HG02763 (cell line): Measurements from ENCODE around the gene SERBP1.
"Not testable (repeated sequence)": the region's sequence is repeated elsewhere in the genome, so short reads cannot be mapped to it uniquely, and the experiment has no call there.

ENCODE experiments used
- ATAC-seq: cut with Tn5 transposase; IDR thresholded peaks from one replicate; pipeline ENCODE4 v1.9.1; 2021; ENCODE audit warnings: mild to moderate bottlenecking, moderate library complexity; ENCODE audit not compliant: unreplicated experiment

Gene SERBP1

GRCh38 chr1:67408148-67408547 is 22.1 kb downstream of the SERBP1 start:
- no peak for ATAC-seq

- no peak for ATAC-seq
Measured at GRCh38 chr1:67407498-67407897, 22.7 kb downstream of the SERBP1 start.

GRCh38 chr1:67405473-67406245 is 24.5 kb downstream of the SERBP1 start:
- ATAC-seq = no peak

- ATAC-seq = no peak
Measured at GRCh38 chr1:67404212-67404620, 26.0 kb downstream of the SERBP1 start.

GRCh38 chr1:67401443-67401842 is 28.8 kb downstream of the SERBP1 start:
- no peak for ATAC-seq

GRCh38 chr1:67400029-67400786 is 30.0 kb downstream of the SERBP1 start:
- ATAC-seq = not testable (repeated sequence)

DNA sequence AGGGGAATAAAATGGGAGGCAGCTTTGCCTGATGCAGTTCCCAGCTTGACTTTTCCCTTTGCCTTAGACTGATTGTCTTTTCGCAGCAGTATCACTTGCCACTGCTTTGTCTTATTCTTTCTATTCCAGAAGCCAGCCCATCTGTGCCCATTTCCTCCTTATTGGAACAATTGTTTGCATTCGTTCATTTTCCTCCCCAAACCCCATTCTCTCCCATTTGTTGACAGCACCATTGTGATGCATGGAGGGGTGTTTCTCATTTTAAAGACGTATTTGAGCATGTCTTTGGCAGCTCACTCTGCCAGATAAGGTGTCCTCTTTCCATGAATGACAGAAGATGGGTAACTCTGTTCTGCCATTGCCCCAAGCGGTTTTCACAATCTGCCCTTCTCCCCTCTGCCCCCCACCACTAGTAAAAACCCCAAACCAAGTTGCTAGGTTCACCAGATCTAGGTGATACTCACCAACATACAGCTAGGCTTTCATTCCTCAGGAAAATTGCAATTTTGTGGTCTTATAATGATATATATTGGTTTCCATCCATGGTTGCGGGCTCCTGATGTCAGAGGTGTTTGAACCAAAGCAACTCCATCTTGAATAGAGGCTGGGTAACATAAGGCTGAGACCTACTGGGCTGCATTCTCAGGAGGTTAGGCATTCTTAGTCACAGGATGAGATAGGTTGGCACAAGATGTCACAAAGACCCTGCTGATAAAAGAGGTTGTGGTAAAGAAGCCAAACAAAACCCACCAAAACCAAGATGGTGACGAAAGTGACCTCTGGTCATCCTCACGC is 30.8 kb downstream of the SERBP1 start:
- no peak for ATAC-seq

- ATAC-seq = no peak
Measured at GRCh38 chr1:67394548-67394947, 35.7 kb downstream of the SERBP1 start.

- ATAC-seq = no peak
Measured at GRCh38 chr1:67393737-67394136, 36.5 kb downstream of the SERBP1 start.

DNA sequence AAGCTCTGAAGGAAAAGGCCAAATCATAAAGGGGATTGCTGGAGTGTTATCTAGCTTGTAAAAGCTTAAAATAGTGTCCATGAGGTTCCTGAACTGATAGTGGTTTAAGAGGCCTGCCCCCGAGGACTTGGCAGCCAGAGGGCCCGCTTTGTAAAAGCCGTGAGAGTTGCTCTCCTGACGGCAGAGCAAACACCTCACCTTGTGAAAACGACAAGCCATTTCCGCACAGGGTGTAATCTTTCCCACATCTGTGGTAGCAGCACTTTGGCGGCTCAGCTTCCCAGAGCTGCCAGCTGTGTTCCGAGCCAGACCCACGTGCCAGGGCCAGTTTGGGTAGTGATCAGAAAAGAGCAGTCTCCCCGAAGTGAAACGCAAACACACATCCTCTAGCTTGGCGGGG is 37.0 kb downstream of the SERBP1 start:
- no peak for ATAC-seq

GRCh38 chr1:67390041-67390887 is 39.9 kb downstream of the SERBP1 start:
- no peak for ATAC-seq

DNA sequence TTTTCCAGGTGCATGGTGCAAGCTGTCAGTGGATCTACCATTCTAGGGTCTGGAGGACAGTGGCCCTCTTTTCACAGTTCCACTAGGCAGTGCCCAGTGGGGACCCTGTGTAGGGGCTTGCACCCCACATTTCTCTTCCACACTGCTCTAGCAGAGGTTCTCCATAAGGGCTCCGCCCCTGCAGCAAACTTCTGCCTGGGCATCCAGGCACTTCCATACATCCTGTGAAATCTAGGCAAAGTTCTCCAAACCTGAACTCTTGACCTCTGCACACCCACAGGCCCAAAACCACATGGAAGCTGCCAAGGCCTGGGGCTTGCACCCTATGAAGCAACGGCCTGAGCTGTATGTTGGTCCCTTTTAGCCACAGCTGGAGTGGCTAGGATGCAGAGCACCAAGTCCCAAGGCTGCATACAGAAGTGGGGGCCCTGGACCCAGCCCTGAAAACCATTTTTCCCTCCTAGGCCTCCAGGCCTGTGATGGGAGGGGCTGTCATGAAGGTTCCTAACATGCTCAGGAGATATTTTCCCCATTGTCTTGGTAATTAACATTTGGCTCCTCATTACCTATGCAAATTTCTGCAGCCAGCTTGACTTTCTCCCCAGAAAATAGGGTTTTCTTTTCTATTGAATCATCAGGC is 46.1 kb downstream of the SERBP1 start:
- ATAC-seq = no peak

GRCh38 chr1:67382292-67382691 is 47.9 kb downstream of the SERBP1 start:
- ATAC-seq = no peak

DNA sequence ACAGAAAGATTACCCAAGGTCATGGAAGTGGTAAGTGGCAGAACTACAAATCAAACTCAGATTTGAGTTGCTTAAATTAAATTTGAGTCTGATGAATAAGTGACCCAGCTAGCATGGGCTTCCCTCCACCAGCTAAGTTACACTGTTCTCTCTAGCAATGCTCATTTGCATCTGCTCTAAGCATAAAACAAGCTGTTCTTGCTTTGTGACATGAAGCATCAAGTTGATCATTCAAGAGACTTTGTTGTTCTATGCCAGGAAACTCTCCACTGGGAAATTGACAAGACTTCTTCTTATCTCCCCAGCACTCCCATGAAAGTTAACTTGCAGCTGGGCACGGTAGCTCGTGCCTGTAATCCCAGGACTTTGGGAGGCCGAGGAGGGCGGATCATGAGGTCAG is 49.0 kb downstream of the SERBP1 start:
- no peak for ATAC-seq

- ATAC-seq = no peak
Measured at GRCh38 chr1:67377253-67377652, 52.9 kb downstream of the SERBP1 start.

DNA sequence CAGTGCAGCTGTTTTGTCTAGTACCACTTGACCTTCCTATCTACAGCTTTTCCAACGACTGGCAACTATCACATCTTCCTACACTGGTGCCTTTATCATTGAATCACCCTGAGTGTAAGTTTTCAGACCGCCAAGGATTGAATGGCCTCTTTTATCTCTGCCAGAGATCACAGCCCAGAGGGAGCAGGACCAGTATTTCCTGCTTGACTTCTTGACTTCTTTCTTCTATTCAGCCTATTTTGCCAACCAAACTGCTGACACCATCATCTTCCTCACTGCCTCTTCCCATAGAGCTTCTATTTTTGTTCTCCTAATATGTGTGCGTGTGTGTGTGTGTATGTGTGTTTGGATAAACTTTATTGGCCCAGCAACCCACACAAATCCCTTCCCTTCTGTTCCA is 53.8 kb downstream of the SERBP1 start:
- ATAC-seq = no peak

DNA sequence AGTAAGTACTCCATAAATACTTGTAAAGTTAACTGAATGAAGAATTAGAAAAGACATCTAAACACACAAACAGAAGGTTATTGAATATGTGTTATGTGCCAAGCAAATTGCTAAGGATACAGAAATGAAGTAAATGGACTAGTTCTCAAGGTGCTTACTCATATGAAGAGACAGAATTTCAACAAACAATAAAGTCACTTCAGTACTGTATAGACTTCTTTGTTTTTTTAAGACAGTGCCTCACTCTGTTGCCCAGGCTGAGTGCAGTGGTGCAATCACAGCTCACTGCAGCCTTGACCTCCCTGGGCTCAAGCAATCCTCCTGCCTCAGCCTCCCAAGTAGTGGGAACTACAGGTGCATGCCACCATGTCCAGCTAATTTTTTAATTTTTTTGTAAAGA is 57.3 kb downstream of the SERBP1 start:
- no peak for ATAC-seq

DNA sequence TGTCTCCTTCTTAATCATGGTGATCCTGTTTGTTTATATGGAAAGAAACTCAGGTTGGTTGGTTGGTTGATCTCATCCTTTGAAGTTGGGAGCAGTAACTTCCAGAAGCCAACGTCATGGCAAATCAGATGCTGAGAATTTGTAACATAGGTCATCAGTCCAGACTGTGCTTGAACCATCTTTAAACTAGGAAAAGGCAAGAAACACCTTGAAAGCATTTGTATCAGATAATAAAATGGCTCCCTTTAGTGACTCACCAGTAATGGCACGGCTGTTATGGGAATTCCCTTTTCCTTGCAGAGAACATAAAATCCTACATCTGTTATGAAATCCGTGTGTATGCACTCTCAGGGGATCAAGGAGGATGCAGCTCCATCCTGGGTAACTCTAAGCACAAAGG is 58.1 kb downstream of the SERBP1 start:
- no peak for ATAC-seq

- no peak for ATAC-seq
Measured at GRCh38 chr1:67371681-67372080, 58.5 kb downstream of the SERBP1 start.

DNA sequence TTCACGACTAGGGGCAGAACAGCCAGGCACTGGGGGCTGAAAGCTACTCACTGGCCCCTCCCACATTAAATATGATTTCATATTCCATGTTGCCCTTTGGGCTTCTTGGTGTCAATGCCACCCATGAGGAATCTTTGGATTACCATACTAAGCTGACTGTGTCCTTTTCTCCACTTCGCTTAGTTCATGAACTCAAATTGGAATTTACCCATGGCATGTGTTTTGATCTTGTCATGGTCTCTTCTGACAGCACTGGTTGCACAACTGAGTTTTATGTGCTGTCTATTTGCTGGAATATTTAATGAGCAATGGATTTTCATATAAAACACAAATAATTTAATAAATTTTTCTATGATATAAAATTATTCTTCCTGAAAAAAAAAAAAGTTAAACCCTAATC is 59.2 kb downstream of the SERBP1 start:
- no peak for ATAC-seq
